MCF 10A (cell line): ENCODE results near the gene USP47. TPM values are rescaled to one million over a fixed set of nuclear protein-coding genes. Genes with fewer than 3 reads are reported as not detected.

ENCODE experiments used
- BruUV-seq: library from RNA; stranded (reverse); fragments of 400-500 nt; replicated peaks from 2 replicates; lab custom pipeline; 2021; lab: Mats Ljungman, UMichigan
- CTCF ChIA-PET: fragments of 300-600 bp; sonication (Branson Sonifier 250); formaldehyde crosslinking; extraction: SDS; loops from one replicate; lab custom pipeline; 2021; ENCODE audit warnings: antibody characterized with exemption, inconsistent platforms; lab: Yijun Ruan, JAX
- POLR2A ChIA-PET: fragments of 300-600, 350-650 bp; sonication (Branson Sonifier 250); formaldehyde crosslinking; extraction: SDS; loops from one replicate; lab custom pipeline; 2020; ENCODE audit warnings: antibody characterized with exemption, inconsistent platforms; lab: Yijun Ruan, JAX
- DNase-seq: peaks from one replicate; pipeline ENCODE4 v3.0.0-alpha.2; 2018; ENCODE audit not compliant: unreplicated experiment
- H3K27ac Mint-ChIP-seq: one replicate; pipeline ENCODE4 v1.8.0; 2022; ENCODE audit warnings: mild to moderate bottlenecking, low read depth, mixed read lengths; ENCODE audit not compliant: unreplicated experiment
- H3K27me3 Mint-ChIP-seq: one replicate; pipeline ENCODE4 v1.8.0; 2022; ENCODE audit warnings: mixed read lengths; ENCODE audit not compliant: insufficient read depth, unreplicated experiment
- H3K36me3 Mint-ChIP-seq: one replicate; pipeline ENCODE4 v1.8.0; 2022; ENCODE audit warnings: mild to moderate bottlenecking, moderate library complexity, mixed read lengths; ENCODE audit not compliant: insufficient read depth, unreplicated experiment
- H3K4me1 Mint-ChIP-seq: one replicate; pipeline ENCODE4 v1.8.0; 2022; ENCODE audit warnings: mixed read lengths; ENCODE audit not compliant: insufficient read depth, unreplicated experiment
- H3K4me3 Mint-ChIP-seq: one replicate; pipeline ENCODE4 v1.8.0; 2022; ENCODE audit warnings: mild to moderate bottlenecking, moderate library complexity, mixed read lengths; ENCODE audit not compliant: unreplicated experiment
- H3K9me3 Mint-ChIP-seq: one replicate; pipeline ENCODE4 v1.8.0; 2022; ENCODE audit warnings: mixed read lengths; ENCODE audit not compliant: unreplicated experiment
- CTCF ChIP-seq: fragments of 200-600 bp; IDR thresholded peaks from one replicate; pipeline ENCODE4 v1.8.0; 2022; ENCODE audit warnings: antibody characterized with exemption, mild to moderate bottlenecking; ENCODE audit not compliant: unreplicated experiment
- intact Hi-C: fragments of 100-400 bp; cut with micrococcal nuclease; formaldehyde crosslinking; loops from 2 replicates; pipeline ENCODE4 v1.14.1; 2022
- total RNA-seq: library from RNA; stranded (reverse); gene quantifications from 2 replicates; pipeline ENCODE4 v1.2.3, GENCODE V29; 2022

Gene USP47
- total RNA-seq, 1 experiment from 2014 or later = 41.6 TPM

GRCh38 chr11:11947825-11948224, 106.1 kb downstream of the USP47 start:
- peaks cover 74% of the 10 kb centered on the region for H3K36me3 Mint-ChIP-seq
- CTCF ChIA-PET = interaction anchor here (0.6 to 4.2 kb wide), 5 partner anchors 16 to 1117 kb away, joined by 3 to 19 read pairs (median 5); no protein-coding TSS in a partner anchor
- no peak for DNase-seq
- no peak overlapping the region for H3K27ac Mint-ChIP-seq
- POLR2A ChIA-PET = interaction anchor here (1.0 to 1.5 kb wide), 3 partner anchors 41 to 96 kb away, joined by 3 to 5 read pairs (median 5); no protein-coding TSS in a partner anchor
- intact Hi-C loops = no loop called here
- BruUV-seq = no TSS peak
- no peaks in the 10 kb centered on the region for H3K9me3 Mint-ChIP-seq
- H3K27me3 Mint-ChIP-seq = no peaks in the 10 kb centered on the region
- H3K4me1 Mint-ChIP-seq = no peaks in the 10 kb centered on the region
- no peak overlapping the region for H3K4me3 Mint-ChIP-seq
- no peak for TF ChIP-seq CTCF

DNA sequence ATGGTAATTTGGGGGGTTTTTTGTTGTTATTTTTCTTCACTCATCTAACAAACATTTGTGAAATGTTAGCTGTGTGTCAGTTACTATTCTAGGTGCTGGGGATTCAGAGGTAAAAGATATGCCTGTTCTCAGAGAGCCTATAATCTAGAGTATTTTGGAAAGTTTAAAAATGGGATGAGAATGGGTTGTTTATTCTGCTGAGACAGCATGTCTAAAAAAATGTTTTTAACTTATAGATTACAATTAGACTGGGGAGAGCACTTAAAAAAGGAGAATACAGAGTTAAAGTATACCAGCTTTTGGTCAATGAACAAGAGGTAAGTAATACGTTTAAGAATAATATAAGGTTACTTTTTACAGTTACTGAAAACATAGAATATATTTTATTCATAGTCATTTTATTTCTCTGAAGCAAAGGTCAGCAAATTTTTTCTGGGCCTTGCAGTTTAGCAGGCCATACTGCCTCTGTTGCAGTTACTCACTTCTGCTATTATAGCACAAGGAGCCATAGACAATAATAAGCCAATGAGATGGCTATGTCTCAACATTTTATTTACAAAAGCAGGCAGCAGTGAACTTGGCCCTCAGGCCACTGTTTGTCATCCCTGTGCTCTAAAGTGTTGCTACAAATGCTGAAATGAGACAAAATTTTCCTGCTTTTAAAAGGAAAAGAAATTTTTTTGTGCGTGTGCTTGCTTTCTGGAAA, 106.6 kb downstream of the USP47 start:
- TF ChIP-seq CTCF = no peak
- CTCF ChIA-PET = interaction anchor here (3.0 to 4.2 kb wide), 2 partner anchors 16 to 96 kb away, joined by 12 to 19 read pairs; no protein-coding TSS in a partner anchor
- no peak for DNase-seq
- no TSS peak for BruUV-seq
- H3K4me1 Mint-ChIP-seq = no peaks in the 10 kb centered on the region
- intact Hi-C loops = no loop called here
- no peak overlapping the region for H3K27ac Mint-ChIP-seq
- peaks cover 77% of the 10 kb centered on the region for H3K36me3 Mint-ChIP-seq
- H3K27me3 Mint-ChIP-seq = no peaks in the 10 kb centered on the region
- H3K4me3 Mint-ChIP-seq = no peak overlapping the region
- POLR2A ChIA-PET = interaction anchor here (1.0 to 1.5 kb wide), 2 partner anchors 42 to 96 kb away, joined by 5 read pairs; no protein-coding TSS in a partner anchor
- H3K9me3 Mint-ChIP-seq = no peaks in the 10 kb centered on the region

DNA sequence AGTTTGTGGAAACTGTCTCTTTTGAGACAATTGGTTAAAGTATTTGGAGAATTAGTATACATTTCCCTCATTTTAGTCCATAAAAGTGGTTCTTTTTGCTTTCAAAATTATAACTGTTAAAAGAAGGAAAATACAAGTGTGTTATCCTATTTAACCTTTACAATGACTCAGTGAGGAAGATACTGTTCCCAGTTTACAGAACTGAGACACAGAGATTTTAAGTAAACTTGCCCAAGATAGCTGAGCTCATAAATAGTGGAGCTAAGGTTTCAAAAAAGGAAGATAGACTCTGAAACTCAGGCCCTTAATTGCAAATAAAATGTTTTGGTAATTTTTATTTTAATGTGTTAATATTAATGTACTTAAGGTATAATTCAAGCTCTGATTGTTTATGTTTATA, 107.7 kb downstream of the USP47 start:
- no peak for DNase-seq
- Mint-ChIP-seq H3K9me3 (no peaks in the 10 kb centered on the region), H3K27ac (no peak overlapping the region), H3K4me3 (no peak overlapping the region), H3K27me3 (no peaks in the 10 kb centered on the region), H3K36me3 (peaks cover 79% of the 10 kb centered on the region), H3K4me1 (no peaks in the 10 kb centered on the region)
- BruUV-seq = no TSS peak
- CTCF ChIA-PET = no interaction called here
- no peak for TF ChIP-seq CTCF
- POLR2A ChIA-PET = interaction anchor here (0.6 kb wide), 2 partner anchors 50 to 223 kb away, joined by 3 read pairs; no protein-coding TSS in a partner anchor
- intact Hi-C loops = no loop called here

GRCh38 chr11:11952036-11952435, 110.3 kb downstream of the USP47 start:
- Mint-ChIP-seq H3K9me3 (no peaks in the 10 kb centered on the region), H3K36me3 (peaks cover 94% of the 10 kb centered on the region), H3K4me3 (no peak overlapping the region), H3K27ac (no peak overlapping the region), H3K4me1 (no peaks in the 10 kb centered on the region), H3K27me3 (no peaks in the 10 kb centered on the region)
- intact Hi-C loops = no loop called here
- no TSS peak for BruUV-seq
- CTCF ChIA-PET = no interaction called here
- TF ChIP-seq CTCF = no peak
- POLR2A ChIA-PET = interaction anchor here (0.7 kb wide), 1 partner anchor 103 kb away, joined by 3 read pairs; no protein-coding TSS in a partner anchor
- no peak for DNase-seq
